Esophagus muscularis mucosa (tissue), 4 donors: Measurements from ENCODE around the gene METAP2.
"Not testable (repeated sequence)": the region's sequence is repeated elsewhere in the genome, so short reads cannot be mapped to it uniquely, and the experiment has no call there.

Experiments
- CTCF ChIP-seq, 3 experiments: fragments of 200-600 bp in 2 of 3; fragments of 450-650 bp in 1 of 3; sonication (generic) in 2 of 3; IDR thresholded peaks; one replicate each; pipeline ENCODE4 v1.5.1; 2017 to 2019; ENCODE audit warnings: antibody characterized with exemption in 3 of 3, mild to moderate bottlenecking in 2 of 3, moderate library complexity in 1 of 3
- EP300 ChIP-seq: sonication (generic); formaldehyde crosslinking; IDR thresholded peaks from one replicate; pipeline ENCODE4 v1.6.1; 2017; ENCODE audit warnings: antibody characterized with exemption
- POLR2A ChIP-seq: fragments of 450-650 bp; IDR thresholded peaks from one replicate; pipeline ENCODE4 v1.6.1; 2017; ENCODE audit warnings: antibody characterized with exemption, moderate library complexity, mild to moderate bottlenecking, low read depth
- POLR2AphosphoS5 ChIP-seq, 2 donors: sonication (generic); formaldehyde crosslinking; IDR thresholded peaks; one replicate each; pipeline ENCODE4 v1.6.1; 2017; ENCODE audit warnings: antibody characterized with exemption in 2 of 2

- not testable (repeated sequence) for TF ChIP-seq CTCF (IDR thresholded peaks at IDR 0.05); POLR2A; EP300; POLR2AphosphoS5 (IDR thresholded peaks at IDR 0.05)
Observed at GRCh38 chr12:95482564-95482963, 8.6 kb downstream of the METAP2 start.
